Ovary (tissue), 3 donors: ENCODE data around the gene ANAPC16.

ENCODE experiments used
- CTCF ChIP-seq, 3 donors: fragments of 450-650 bp in 2 of 3; fragments of 200-600 bp in 1 of 3; IDR thresholded peaks; one replicate each; pipeline versions ENCODE4 v1.5.1 to v1.8.0; 2016 to 2022; ENCODE audit warnings: antibody characterized with exemption in 3 of 3, mild to moderate bottlenecking in 1 of 3
- EP300 ChIP-seq: sonication (generic); formaldehyde crosslinking; IDR thresholded peaks from one replicate; pipeline ENCODE4 v1.6.1; 2017; ENCODE audit warnings: antibody characterized with exemption
- POLR2A ChIP-seq: fragments of 450-650 bp; IDR thresholded peaks from one replicate; pipeline ENCODE4 v1.6.1; 2017; ENCODE audit warnings: antibody characterized with exemption, mild to moderate bottlenecking, moderate library complexity
- donor health status: DM: no; HTN: no; CAD: no.

GRCh38 chr10:72283131-72283530 is 67.3 kb downstream of the ANAPC16 start:
- TF ChIP-seq POLR2A: no peak
- TF ChIP-seq CTCF (IDR thresholded peaks at IDR 0.05): no peak
- no peak for TF ChIP-seq EP300
